ENCODE results near the gene PCDH15.

- no peak for TF ChIP-seq EZH2 (IDR thresholded peaks at IDR 0.05; ENCODE audit: insufficient read depth, poor library complexity, severe bottlenecking)
- TF ChIP-seq EZH2phosphoT487 (IDR thresholded peaks at IDR 0.05; ENCODE audit: insufficient read depth, low read depth) = no peak
These were observed 385.5 kb downstream of the PCDH15 start for GRCh38 chr10:54415483-54415882.
